GM19395 (cell line): Measurements from ENCODE around the gene POLD3.
A peak's percentile ranks its signal among the peaks of the same experiment; 100 is the strongest.

Experiments used
- ATAC-seq: cut with Tn5 transposase; IDR thresholded peaks from one replicate; pipeline ENCODE4 v1.9.1; 2021; ENCODE audit warnings: mild to moderate bottlenecking, moderate library complexity; ENCODE audit not compliant: unreplicated experiment

The POLD3 gene

DNA sequence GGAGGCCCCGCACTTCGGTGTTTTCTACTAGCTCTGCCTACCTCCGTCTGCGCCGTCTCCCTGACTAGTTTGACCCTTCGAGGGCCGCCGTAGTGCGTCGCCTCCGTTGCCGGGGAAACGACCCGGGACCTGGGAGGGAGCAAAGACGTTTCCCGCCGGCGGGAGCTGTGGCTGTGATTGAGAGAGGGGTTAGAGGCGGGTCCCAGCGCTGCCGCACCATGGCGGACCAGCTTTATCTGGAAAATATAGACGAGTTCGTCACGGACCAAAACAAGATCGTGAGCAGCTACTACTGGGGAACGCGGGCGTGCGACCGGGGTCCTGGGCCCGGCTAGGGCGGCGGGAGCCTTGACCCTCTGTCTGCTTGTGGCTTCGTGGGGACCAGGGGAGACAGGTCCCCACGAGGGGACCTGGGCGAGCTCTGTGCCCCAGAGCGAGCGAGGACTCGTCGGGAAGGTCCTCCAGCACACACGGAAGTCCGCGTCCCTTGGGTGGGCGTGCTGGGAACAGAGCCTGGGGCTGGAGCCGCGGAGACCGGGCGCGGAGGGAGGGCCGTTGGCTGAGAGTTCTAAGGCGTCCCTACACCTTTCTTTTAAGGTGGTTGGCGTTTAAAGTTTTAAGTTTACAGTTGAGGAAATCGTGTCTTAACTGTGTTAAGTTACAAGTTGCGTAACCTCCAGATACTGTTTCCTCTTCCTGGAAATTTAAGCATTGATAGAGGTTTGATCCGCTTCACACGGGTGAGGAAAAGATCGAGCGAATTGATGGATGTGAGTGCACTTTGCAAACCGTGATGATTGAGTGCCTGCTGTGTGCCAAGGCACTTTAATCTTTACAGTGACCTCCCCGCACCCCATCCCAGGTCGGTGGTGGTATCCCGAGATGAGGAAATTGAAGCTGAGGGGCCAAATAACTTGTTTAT, at the start of gene POLD3:
TSS of gene POLD3 (plus strand) at position 142 of the 922 bp plus-strand sequence. CDS start at position 219, 77 bp downstream.
- peak; percentile 89 for ATAC-seq

DNA sequence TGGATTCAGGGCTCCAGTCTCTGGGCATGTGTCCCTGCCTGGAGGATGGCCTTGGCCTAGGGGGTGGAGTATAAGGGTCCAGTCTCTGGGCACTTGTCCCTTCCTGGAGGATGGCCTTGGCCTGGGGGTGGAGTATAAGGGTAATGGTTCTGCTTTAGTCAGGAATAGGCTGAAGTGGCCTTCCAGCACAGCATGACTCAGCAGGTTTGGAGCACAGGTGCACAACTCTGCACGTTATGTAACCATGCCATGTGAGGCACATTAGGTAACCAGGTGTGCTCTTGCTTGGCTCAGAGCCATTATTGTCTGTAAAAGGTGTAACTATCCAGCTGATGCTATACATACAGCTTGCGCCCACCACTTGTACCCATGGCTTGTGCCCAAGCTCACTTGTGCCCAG, 48.4 kb upstream of the POLD3 start:
- no peak for ATAC-seq

- ATAC-seq = no peak
Observed at GRCh38 chr11:74546752-74547151, 45.6 kb upstream of the POLD3 start.

DNA sequence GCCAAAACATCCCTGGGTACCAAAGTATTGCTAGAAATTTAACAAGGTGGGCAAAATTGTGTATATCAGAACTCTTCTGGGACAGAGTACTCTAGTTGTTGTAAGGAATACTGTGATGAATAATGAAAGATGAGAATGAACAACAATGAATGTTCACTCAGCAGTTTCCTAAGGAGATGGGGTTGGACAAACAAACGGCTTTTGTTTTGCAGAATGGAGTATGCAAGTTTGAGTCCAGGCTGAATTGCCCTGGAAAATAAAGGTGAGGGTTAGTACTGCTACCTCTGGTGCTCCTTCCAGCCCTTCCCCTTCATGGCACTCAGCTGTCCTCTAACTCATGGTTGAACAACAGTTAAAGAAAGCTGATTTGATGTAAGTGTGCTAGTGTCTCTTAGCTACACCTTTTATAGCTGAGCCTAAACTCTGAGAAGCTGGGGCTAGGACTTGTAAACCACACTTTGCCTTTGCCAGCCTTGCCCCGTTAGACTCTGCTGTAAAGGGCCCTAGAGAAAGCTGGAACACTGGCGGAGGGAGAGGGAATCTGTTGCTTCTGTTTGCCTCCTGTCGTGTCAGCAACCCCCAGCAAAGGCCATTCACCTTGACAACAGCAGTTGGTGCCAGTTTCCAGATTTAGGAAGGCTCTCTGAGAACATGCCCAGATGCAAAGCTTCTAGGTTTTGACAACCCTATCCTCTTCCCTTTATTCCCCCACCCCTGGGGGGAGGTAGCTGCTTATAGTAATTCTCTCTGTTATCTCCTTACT, 41.2 kb upstream of the POLD3 start:
- ATAC-seq = no peak

DNA sequence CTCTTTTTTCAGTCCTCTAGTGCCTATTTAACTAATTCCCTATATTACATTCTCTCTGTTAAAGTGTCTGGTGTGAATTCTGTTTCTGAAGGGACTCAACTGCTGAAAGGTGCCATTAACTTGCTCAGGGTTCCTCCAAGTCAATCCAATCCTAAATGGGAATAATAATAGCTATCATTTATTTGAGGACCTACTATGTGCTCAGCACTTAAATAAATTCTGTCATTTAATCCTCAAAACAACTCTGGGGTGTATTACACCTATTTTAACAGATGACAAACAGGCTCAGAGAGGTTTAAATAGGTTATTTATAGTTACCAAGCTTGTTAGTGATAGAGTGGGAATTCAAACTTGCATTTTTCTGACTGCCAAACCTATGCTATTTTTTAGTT, 40.6 kb upstream of the POLD3 start:
- ATAC-seq = no peak

DNA sequence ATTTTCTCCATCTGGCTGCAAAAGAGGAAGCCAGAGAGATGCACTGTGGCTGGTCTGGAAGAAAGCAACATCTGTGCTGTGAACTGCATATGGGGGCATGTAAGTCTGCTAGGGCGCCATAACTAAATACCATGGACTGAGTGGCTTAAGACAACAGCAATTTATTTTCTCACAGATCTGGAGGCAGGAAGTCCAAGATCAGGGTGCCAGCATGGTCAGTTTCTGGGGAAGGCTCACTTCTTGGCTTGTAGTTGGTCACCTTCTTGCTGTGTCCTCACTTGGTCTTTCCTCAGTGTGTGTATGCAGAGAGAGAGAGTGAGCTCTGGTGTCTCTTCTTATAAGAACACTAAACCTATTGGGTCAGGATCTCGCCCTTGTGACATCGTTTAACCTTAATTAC, 34.9 kb upstream of the POLD3 start:
- no peak for ATAC-seq

GRCh38 chr11:74559110-74559933, 33.1 kb upstream of the POLD3 start:
- no peak for ATAC-seq

DNA sequence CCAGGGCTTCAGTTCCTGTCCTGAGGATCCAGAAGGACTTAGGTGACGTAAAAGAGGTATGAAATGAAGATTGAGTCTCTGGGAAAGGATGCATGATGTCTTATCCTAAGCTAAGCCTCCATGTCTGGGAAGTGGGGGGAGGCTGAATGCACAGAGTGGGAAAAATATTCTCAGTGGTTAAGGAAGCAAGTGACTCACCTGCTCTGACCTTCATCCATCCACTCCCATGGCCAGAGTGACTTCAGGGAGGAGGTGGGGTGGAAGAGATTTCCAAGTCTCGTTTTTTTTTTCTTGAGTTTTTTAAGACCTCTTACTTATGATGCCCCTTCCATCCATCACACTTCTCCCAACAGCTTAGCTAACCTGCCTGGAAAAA, 32.5 kb upstream of the POLD3 start:
- no peak for ATAC-seq

- ATAC-seq = no peak
Observed at GRCh38 chr11:74566146-74566960, 26.0 kb upstream of the POLD3 start.

- no peak for ATAC-seq
Observed at GRCh38 chr11:74568028-74568427, 24.4 kb upstream of the POLD3 start.

DNA sequence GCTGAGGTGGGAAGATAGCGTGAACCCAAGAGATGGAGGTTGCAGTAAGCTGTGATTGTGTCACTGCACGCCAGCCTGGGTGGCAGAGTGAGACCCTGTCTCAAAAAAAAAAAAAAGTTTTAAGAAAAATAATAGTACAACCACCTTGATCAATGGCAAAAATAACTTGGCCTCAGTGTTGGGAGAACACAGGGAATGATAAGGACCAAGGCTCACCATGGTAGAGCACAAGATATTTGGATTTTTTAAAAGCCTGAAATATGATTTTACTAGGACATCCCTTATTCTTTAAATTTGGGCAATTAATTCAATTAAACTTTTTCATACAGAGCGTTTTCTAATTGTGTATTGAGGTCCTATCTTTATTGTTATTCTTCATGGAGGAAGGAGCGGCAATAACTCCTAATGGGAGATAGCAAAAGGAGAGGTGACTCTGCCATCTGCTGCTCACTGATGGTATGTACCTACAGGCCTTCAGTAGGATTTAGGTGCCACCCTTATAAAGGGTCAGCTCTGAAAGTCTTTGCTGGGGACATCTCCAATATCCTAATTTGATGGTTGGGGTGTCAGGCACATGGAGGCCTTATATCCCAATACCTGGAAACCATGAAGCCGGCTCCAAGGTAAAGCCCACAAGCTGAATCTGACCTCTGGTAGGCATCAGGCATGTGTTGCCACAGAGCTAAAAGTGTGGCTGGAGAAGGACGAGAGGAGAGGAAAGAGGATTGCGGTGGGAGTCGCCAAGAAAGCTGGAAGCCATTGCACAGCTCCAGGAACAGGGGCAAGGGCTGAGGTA, 21.9 kb upstream of the POLD3 start:
- ATAC-seq = no peak

DNA sequence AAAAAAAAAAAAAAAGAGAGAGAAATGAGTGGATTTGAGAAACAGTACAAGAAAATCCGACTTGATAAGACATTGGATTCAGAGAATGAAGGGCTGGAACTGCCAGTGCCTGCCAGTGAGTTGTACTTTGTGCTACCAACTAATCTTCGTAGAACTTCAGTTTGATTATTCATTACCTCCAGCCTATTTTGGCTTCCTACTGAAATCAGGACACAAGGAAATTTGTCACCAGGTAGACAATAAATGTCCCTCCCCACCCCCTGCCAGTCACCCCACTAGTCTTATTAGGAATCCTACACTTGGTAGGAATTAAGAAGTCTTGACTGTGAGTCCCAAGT, 21.4 kb upstream of the POLD3 start:
- ATAC-seq = no peak

GRCh38 chr11:74572349-74572748, 20.0 kb upstream of the POLD3 start:
- no peak for ATAC-seq

DNA sequence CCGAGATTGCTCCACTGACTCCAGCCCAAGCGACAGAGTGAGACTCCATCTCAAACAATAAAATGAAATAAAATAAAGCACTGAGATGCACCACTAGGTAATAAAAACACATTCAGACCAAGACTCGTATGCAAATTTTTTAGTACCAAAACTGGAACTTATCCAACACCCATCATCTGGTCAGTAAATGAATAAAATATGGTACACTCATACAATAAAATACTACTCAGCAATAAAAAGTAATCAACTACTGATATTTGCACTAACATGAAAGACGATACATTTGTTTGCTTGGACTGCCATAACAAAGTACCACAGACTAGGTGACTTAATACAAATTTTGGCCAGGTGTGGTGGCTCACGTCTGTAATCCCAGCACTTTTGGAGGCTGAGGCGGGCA, 17.8 kb upstream of the POLD3 start:
- no peak for ATAC-seq

DNA sequence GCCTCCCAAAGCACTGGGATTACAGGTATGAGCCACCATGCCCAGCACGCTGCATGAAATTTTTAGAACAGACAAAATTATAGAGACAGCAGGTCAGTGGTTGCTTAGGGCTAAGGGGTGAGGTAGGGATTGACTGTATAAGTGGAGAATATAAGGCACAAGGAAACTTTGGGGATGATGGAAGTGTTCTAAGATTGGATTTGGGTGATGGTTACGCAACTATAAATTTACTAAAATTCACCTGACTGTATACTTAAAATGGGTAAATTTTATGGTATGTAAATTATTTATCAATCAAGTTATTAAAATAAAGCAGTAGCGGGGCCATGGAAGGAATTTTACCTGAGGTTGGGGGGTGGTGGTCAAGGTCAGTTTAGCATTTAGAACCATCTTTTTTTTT, 16.4 kb upstream of the POLD3 start:
- ATAC-seq = no peak

DNA sequence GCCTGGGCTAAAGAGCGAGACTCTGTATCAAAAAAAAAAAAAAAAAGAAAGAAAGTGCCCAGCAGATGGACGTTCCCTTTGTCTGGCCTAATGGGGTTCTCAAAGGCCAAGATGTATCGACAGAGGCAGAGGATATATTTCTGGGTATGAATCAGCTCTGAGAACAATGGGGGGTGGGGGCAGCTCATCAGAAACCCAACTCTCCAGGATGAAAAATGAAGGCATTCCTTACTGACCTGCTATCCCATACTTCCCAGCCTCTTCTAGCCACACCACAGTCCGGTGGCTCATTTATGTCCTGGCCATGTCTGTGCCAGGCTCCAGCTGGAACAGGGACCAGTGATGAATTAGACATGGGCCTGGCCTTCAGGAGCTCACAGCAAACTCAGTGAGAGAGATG, 15.2 kb upstream of the POLD3 start:
- no peak for ATAC-seq

DNA sequence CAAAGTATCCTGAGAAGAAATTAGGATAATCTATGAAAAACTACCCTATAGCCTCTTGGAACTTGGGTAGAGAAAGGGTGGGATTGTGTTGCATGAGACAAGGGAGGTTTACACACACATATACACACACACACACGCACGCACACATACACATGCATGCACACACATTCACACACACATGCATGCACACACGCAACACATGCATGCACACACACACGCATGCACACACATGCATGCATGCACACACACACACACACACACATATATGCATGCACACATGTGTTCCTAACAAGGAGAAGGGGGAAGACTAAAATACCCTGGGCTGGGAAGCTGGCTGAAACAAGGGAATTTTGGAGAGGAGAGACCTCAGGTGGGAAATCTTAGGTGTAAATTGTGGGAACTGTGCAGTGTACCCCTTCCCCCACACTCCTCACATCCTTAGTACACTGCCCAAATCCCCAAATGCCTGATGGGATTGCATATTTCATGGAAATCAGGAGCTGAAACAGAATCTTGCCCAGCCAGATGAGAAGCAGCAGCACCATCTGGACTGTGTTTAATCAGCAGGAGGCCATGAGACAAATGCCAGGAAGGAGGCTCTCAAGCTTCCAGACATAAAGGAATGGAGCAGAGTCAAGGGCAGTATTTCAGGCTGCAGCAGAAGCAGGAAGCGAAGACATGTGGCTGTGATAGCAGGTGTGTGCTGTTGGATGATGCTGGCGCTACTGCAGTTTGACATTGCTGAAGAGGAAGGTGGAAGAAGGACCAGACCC, 14.6 kb upstream of the POLD3 start:
- no peak for ATAC-seq

GRCh38 chr11:74579577-74580270, 12.7 kb upstream of the POLD3 start:
- ATAC-seq = no peak
